ENCODE measurements around the gene SPATC1L.
A peak's percentile ranks its signal among the peaks of the same experiment; 100 is the strongest.

The SPATC1L gene

GRCh38 chr21:46189959-46190490 is 5.8 kb upstream of the SPATC1L start:
- H3K4ac ChIP-seq (ENCODE audit: low read depth in 1 of 2, low read length in 2 of 2): no peak overlapping the region
- H2AFZ ChIP-seq (ENCODE audit: low read depth, low read length): no peak overlapping the region
- H2BK15ac ChIP-seq (ENCODE audit: low read depth, poor library complexity, severe bottlenecking): peak overlapping the region; percentile 28
- H3K18ac ChIP-seq (ENCODE audit: low read depth in 1 of 2, low read length in 2 of 2): peak overlapping the region; percentile 3 to 48
- no peak overlapping the region for H3K27ac ChIP-seq (ENCODE audit: low read length, poor library complexity, severe bottlenecking)
- 97% methylated on average over 14 of the region's 14 CpGs for WGBS
- no peak overlapping the region for H2AK5ac ChIP-seq (ENCODE audit: low read length, severe bottlenecking)
- H3K14ac ChIP-seq (ENCODE audit: low read length in 2 of 2): peak overlapping the region in 1 of 2 experiments; percentile 19
- no peaks in the 10 kb centered on the region for H3K27me3 ChIP-seq (ENCODE audit: control insufficient read depth in 1 of 2, insufficient read depth in 1 of 2, low read length in 2 of 2)
- H4K8ac ChIP-seq (ENCODE audit: low read length): no peak overlapping the region
- H3K36me3 ChIP-seq (ENCODE audit: control insufficient read depth in 1 of 2, insufficient read depth in 2 of 2, low read depth in 1 of 2, low read length in 2 of 2): peaks cover 58 to 74% of the 10 kb centered on the region in 2 experiments
- no peak overlapping the region for H4K91ac ChIP-seq (ENCODE audit: low read length)
- H3K23ac ChIP-seq (ENCODE audit: low read length in 2 of 2): no peak overlapping the region
- H3K79me1 ChIP-seq (replicated peaks; ENCODE audit: low read length, poor library complexity, severe bottlenecking): peaks cover 15% of the 10 kb centered on the region
- H3K4me3 ChIP-seq (ENCODE audit: insufficient read depth in 1 of 2, low read depth in 1 of 2, low read length in 2 of 2): no peak overlapping the region
- H2BK5ac ChIP-seq (ENCODE audit: low read depth, low read length, poor library complexity, severe bottlenecking): no peak overlapping the region
- no peak overlapping the region for H2BK120ac ChIP-seq (ENCODE audit: low read depth, low read length)
- H3K9ac ChIP-seq (ENCODE audit: low read length): peak overlapping the region; percentile 80
- peaks cover 30% of the 10 kb centered on the region for H3K4me1 ChIP-seq (ENCODE audit: control insufficient read depth, insufficient read depth, low read depth, low read length)
- DNase-seq: no peak
- peak overlapping the region in 1 of 2 experiments; percentile 45 for H2BK12ac ChIP-seq (ENCODE audit: low read length in 2 of 2)
- H3K4me2 ChIP-seq (ENCODE audit: low read length, poor library complexity, severe bottlenecking): no peak overlapping the region
- H3K9me3 ChIP-seq (ENCODE audit: control insufficient read depth, low read length): no peaks in the 10 kb centered on the region

GRCh38 chr21:46189213-46189958 is 5.1 kb upstream of the SPATC1L start:
- H2AFZ ChIP-seq (ENCODE audit: low read depth, low read length): no peak overlapping the region
- H2BK15ac ChIP-seq (ENCODE audit: low read depth, poor library complexity, severe bottlenecking): no peak overlapping the region
- WGBS: 65% methylated on average over 8 of the region's 9 CpGs
- H3K23ac ChIP-seq (ENCODE audit: low read length in 2 of 2): peak overlapping the region in 1 of 2 experiments; percentile 51
- H2BK120ac ChIP-seq (ENCODE audit: low read depth, low read length): no peak overlapping the region
- peak; percentile 61 for DNase-seq
- H3K36me3 ChIP-seq (ENCODE audit: control insufficient read depth in 1 of 2, insufficient read depth in 2 of 2, low read depth in 1 of 2, low read length in 2 of 2): peaks cover 51 to 68% of the 10 kb centered on the region in 2 experiments
- peaks cover 30% of the 10 kb centered on the region for H3K4me1 ChIP-seq (ENCODE audit: control insufficient read depth, insufficient read depth, low read depth, low read length)
- peak overlapping the region; percentile 72 for H3K9ac ChIP-seq (ENCODE audit: low read length)
- H4K8ac ChIP-seq (ENCODE audit: low read length): peak overlapping the region; percentile 74
- H3K27ac ChIP-seq (ENCODE audit: low read length, poor library complexity, severe bottlenecking): no peak overlapping the region
- no peak overlapping the region for H2AK5ac ChIP-seq (ENCODE audit: low read length, severe bottlenecking)
- no peak overlapping the region for H3K4ac ChIP-seq (ENCODE audit: low read depth in 1 of 2, low read length in 2 of 2)
- H3K14ac ChIP-seq (ENCODE audit: low read length in 2 of 2): no peak overlapping the region
- peak overlapping the region; percentile 8 to 49 for H2BK12ac ChIP-seq (ENCODE audit: low read length in 2 of 2)
- H2BK5ac ChIP-seq (ENCODE audit: low read depth, low read length, poor library complexity, severe bottlenecking): no peak overlapping the region
- H3K4me3 ChIP-seq (ENCODE audit: insufficient read depth in 1 of 2, low read depth in 1 of 2, low read length in 2 of 2): no peak overlapping the region
- H3K27me3 ChIP-seq (ENCODE audit: control insufficient read depth in 1 of 2, insufficient read depth in 1 of 2, low read length in 2 of 2): no peaks in the 10 kb centered on the region
- peak overlapping the region; percentile 20 for H4K91ac ChIP-seq (ENCODE audit: low read length)
- peak overlapping the region; percentile 3 to 31 for H3K18ac ChIP-seq (ENCODE audit: low read depth in 1 of 2, low read length in 2 of 2)
- no peak overlapping the region for H3K4me2 ChIP-seq (ENCODE audit: low read length, poor library complexity, severe bottlenecking)
- no peaks in the 10 kb centered on the region for H3K9me3 ChIP-seq (ENCODE audit: control insufficient read depth, low read length)
- peaks cover 10% of the 10 kb centered on the region for H3K79me1 ChIP-seq (replicated peaks; ENCODE audit: low read length, poor library complexity, severe bottlenecking)

- H3K79me1 ChIP-seq (replicated peaks; ENCODE audit: low read length, poor library complexity, severe bottlenecking): peaks cover 13% of the 10 kb centered on the region
- H2AFZ ChIP-seq (ENCODE audit: low read depth, low read length): no peak overlapping the region
- peak overlapping the region; percentile 49 for H2AK5ac ChIP-seq (ENCODE audit: low read length, severe bottlenecking)
- H2BK12ac ChIP-seq (ENCODE audit: low read length in 2 of 2): peak overlapping the region in 1 of 2 experiments; percentile 56
- peaks cover 43 to 59% of the 10 kb centered on the region in 2 experiments for H3K36me3 ChIP-seq (ENCODE audit: control insufficient read depth in 1 of 2, insufficient read depth in 2 of 2, low read depth in 1 of 2, low read length in 2 of 2)
- H3K23ac ChIP-seq (ENCODE audit: low read length in 2 of 2): no peak overlapping the region
- no peaks in the 10 kb centered on the region for H3K27me3 ChIP-seq (ENCODE audit: control insufficient read depth in 1 of 2, insufficient read depth in 1 of 2, low read length in 2 of 2)
- H3K9me3 ChIP-seq (ENCODE audit: control insufficient read depth, low read length): no peaks in the 10 kb centered on the region
- H4K8ac ChIP-seq (ENCODE audit: low read length): no peak overlapping the region
- peak; percentile 74 for DNase-seq
- H3K4me1 ChIP-seq (ENCODE audit: control insufficient read depth, insufficient read depth, low read depth, low read length): peaks cover 30% of the 10 kb centered on the region
- H3K18ac ChIP-seq (ENCODE audit: low read depth in 1 of 2, low read length in 2 of 2): peak overlapping the region in 1 of 2 experiments; percentile 74
- WGBS: 52% methylated on average over 12 of the region's 17 CpGs
- H3K27ac ChIP-seq (ENCODE audit: low read length, poor library complexity, severe bottlenecking): peak overlapping the region; percentile 59
- H2BK15ac ChIP-seq (ENCODE audit: low read depth, poor library complexity, severe bottlenecking): no peak overlapping the region
- no peak overlapping the region for H3K4ac ChIP-seq (ENCODE audit: low read depth in 1 of 2, low read length in 2 of 2)
- H2BK120ac ChIP-seq (ENCODE audit: low read depth, low read length): no peak overlapping the region
- peak overlapping the region in 1 of 2 experiments; percentile 69 for H3K14ac ChIP-seq (ENCODE audit: low read length in 2 of 2)
- H3K4me3 ChIP-seq (ENCODE audit: insufficient read depth in 1 of 2, low read depth in 1 of 2, low read length in 2 of 2): no peak overlapping the region
- H4K91ac ChIP-seq (ENCODE audit: low read length): no peak overlapping the region
- H3K4me2 ChIP-seq (ENCODE audit: low read length, poor library complexity, severe bottlenecking): peak overlapping the region; percentile 8
- peak overlapping the region; percentile 72 for H3K9ac ChIP-seq (ENCODE audit: low read length)
- no peak overlapping the region for H2BK5ac ChIP-seq (ENCODE audit: low read depth, low read length, poor library complexity, severe bottlenecking)
These were observed 4.3 kb upstream of the SPATC1L start for GRCh38 chr21:46188226-46189212.
